GM12891 (cell line): ENCODE results near the gene PPID.
"Not testable (repeated sequence)": the region's sequence is repeated elsewhere in the genome, so short reads cannot be mapped to it uniquely, and the experiment has no call there.

Experiments used
- PAX5 ChIP-seq: IDR thresholded peaks from 2 replicates; pipeline ENCODE4 v1.6.1; 2011; ENCODE audit warnings: low read length, moderate library complexity, mild to moderate bottlenecking; ENCODE audit not compliant: insufficient read depth, severe bottlenecking
- POLR2A ChIP-seq: IDR thresholded peaks from 2 replicates; pipeline ENCODE4 v1.6.1; 2011; ENCODE audit warnings: low read depth, low read length, control low read depth
- POLR2AphosphoS5 ChIP-seq: IDR thresholded peaks from 2 replicates; pipeline ENCODE4 v1.6.1; 2011; ENCODE audit warnings: low read depth, low read length, control low read depth
- SPI1 ChIP-seq: IDR thresholded peaks from 2 replicates; pipeline ENCODE4 v1.6.1; 2011; ENCODE audit warnings: low read depth, low read length, control low read depth
- TAF1 ChIP-seq: IDR thresholded peaks from 2 replicates; pipeline ENCODE4 v1.6.1; 2011; ENCODE audit warnings: low read depth, low read length, control low read depth

GRCh38 chr4:158712622-158713021 is 10.6 kb downstream of the PPID start:
- TF ChIP-seq POLR2A, POLR2AphosphoS5, SPI1, PAX5, TAF1: not testable (repeated sequence)
